Neural cell (in vitro differentiated cells): Measurements from ENCODE around the gene SPR. TPM values are rescaled to one million over a fixed set of nuclear protein-coding genes. Genes with fewer than 3 reads are reported as not detected.

ENCODE experiments used
- H2AFZ ChIP-seq: fragments of 200-600, 300-800 bp; sonication (generic), shearing (Covaris generic); 2 replicates; pipeline ENCODE4 v1.6.0; 2014; ENCODE audit warnings: low read depth, mild to moderate bottlenecking, antibody characterized with exemption, low read length, moderate library complexity
- H3F3A ChIP-seq: fragments of 200-600 bp; shearing (Covaris generic); 2 replicates; pipeline ENCODE4 v1.6.1; 2016; ENCODE audit warnings: mild to moderate bottlenecking, moderate library complexity, mixed read lengths, antibody characterized with exemption, low read length; ENCODE audit not compliant: insufficient read depth, poor library complexity, severe bottlenecking
- H3K27ac ChIP-seq: fragments of 200-600, 300-800 bp; sonication (generic), shearing (Covaris generic); 2 replicates; pipeline ENCODE4 v1.5.1; 2014; ENCODE audit warnings: mild to moderate bottlenecking, low read length, moderate library complexity
- H3K27me3 ChIP-seq: fragments of 300-800, 200-600 bp; sonication (generic), shearing (Covaris generic); 2 replicates; pipeline ENCODE4 v1.6.0; 2014; ENCODE audit warnings: mild to moderate bottlenecking, low read depth, low read length, moderate library complexity; ENCODE audit not compliant: insufficient read depth
- H3K36me3 ChIP-seq: fragments of 300-800, 200-600 bp; sonication (generic), shearing (Covaris generic); 2 replicates; pipeline ENCODE4 v1.5.1; 2014; ENCODE audit warnings: mild to moderate bottlenecking, antibody characterized with exemption, low read length, moderate library complexity; ENCODE audit not compliant: insufficient read depth
- H3K4me2 ChIP-seq: fragments of 300-800, 200-600 bp; sonication (generic), shearing (Covaris generic); 2 replicates; pipeline ENCODE4 v1.6.0; 2014; ENCODE audit warnings: mild to moderate bottlenecking, low read length
- H3K4me3 ChIP-seq: fragments of 300-800, 200-600 bp; sonication (generic), shearing (Covaris generic); 2 replicates; pipeline ENCODE4 v1.5.1; 2014; ENCODE audit warnings: mild to moderate bottlenecking, low read length, moderate library complexity
- H3K79me2 ChIP-seq: fragments of 200-600 bp; shearing (Covaris generic); replicated peaks from 2 replicates; pipeline ENCODE4 v1.6.0; 2014; ENCODE audit warnings: mild to moderate bottlenecking, low read length, moderate library complexity; ENCODE audit not compliant: insufficient read depth
- H3K9ac ChIP-seq: fragments of 300-800, 200-600 bp; sonication (generic), shearing (Covaris generic); 2 replicates; pipeline ENCODE4 v1.6.1; 2016; ENCODE audit warnings: mild to moderate bottlenecking, low read length, mixed read lengths
- H3K9me2 ChIP-seq: fragments of 200-600 bp; shearing (Covaris generic); 2 replicates; pipeline ENCODE4 v1.6.1; 2016; ENCODE audit warnings: mild to moderate bottlenecking, low read length, mixed read lengths; ENCODE audit not compliant: insufficient read depth
- H3K9me3 ChIP-seq: fragments of 200-600, 300-800 bp; sonication (generic), shearing (Covaris generic); 2 replicates; pipeline ENCODE4 v1.6.1; 2016; ENCODE audit warnings: mild to moderate bottlenecking, mixed run types, low read length, moderate library complexity, mixed read lengths
- H4K20me1 ChIP-seq: fragments of 200-600 bp; shearing (Covaris generic); 2 replicates; pipeline ENCODE4 v1.6.1; 2016; ENCODE audit warnings: mild to moderate bottlenecking, mixed run types; ENCODE audit not compliant: insufficient read depth
- EP300 ChIP-seq: fragments of 450-650 bp; conservative IDR thresholded peaks from 2 replicates; pipeline ENCODE4 v1.6.1; 2014; ENCODE audit warnings: antibody characterized with exemption, mild to moderate bottlenecking, moderate library complexity; ENCODE audit not compliant: poor library complexity, severe bottlenecking
- EZH2 ChIP-seq: fragments of 200-600, 300-800 bp; shearing (Covaris generic), sonication (generic); IDR thresholded peaks from 2 replicates; pipeline ENCODE4 v1.6.1; 2014; ENCODE audit warnings: antibody characterized with exemption, low read length, borderline replicate concordance, mild to moderate bottlenecking; ENCODE audit not compliant: insufficient read depth, poor library complexity, severe bottlenecking
- MXI1 ChIP-seq: fragments of 450-650 bp; conservative IDR thresholded peaks from 2 replicates; pipeline ENCODE4 v1.6.1; 2014; ENCODE audit warnings: antibody characterized with exemption, mild to moderate bottlenecking; ENCODE audit not compliant: poor library complexity, severe bottlenecking
- POLR2AphosphoS5 ChIP-seq: IDR thresholded peaks from 2 replicates; pipeline ENCODE4 v1.6.1; 2012
- RAD21 ChIP-seq: fragments of 450-650 bp; conservative IDR thresholded peaks from 2 replicates; pipeline ENCODE4 v1.6.1; 2014; ENCODE audit warnings: antibody characterized with exemption, mild to moderate bottlenecking, moderate library complexity
- SMC3 ChIP-seq: fragments of 450-650 bp; conservative IDR thresholded peaks from 2 replicates; pipeline ENCODE4 v1.6.1; 2014; ENCODE audit warnings: antibody characterized with exemption, mild to moderate bottlenecking, moderate library complexity; ENCODE audit not compliant: poor library complexity
- TAF1 ChIP-seq: IDR thresholded peaks from 2 replicates; pipeline ENCODE4 v1.6.1; 2012; ENCODE audit warnings: low read depth
- polyA plus RNA-seq: library from polyadenylated mRNA; depleted of rRNA; stranded (reverse); fragments of >200 nt; gene quantifications from 2 replicates; pipeline ENCODE4 v1.2.3, GENCODE V29; 2014
- TF ChIP-seq, protein P1 (sequence below): IDR thresholded peaks from 2 replicates; pipeline ENCODE4 v1.6.1; 2012; ENCODE audit warnings: borderline replicate concordance
- TF ChIP-seq, protein P2 (sequence below): fragments of 450-650 bp; IDR thresholded peaks from 2 replicates; pipeline ENCODE4 v1.5.1; 2014; ENCODE audit warnings: antibody characterized with exemption, mild to moderate bottlenecking, moderate library complexity; ENCODE audit not compliant: poor library complexity, severe bottlenecking

SPR gene
- polyA plus RNA-seq, 1 donor from 2014 or later, result 1.8 TPM

DNA sequence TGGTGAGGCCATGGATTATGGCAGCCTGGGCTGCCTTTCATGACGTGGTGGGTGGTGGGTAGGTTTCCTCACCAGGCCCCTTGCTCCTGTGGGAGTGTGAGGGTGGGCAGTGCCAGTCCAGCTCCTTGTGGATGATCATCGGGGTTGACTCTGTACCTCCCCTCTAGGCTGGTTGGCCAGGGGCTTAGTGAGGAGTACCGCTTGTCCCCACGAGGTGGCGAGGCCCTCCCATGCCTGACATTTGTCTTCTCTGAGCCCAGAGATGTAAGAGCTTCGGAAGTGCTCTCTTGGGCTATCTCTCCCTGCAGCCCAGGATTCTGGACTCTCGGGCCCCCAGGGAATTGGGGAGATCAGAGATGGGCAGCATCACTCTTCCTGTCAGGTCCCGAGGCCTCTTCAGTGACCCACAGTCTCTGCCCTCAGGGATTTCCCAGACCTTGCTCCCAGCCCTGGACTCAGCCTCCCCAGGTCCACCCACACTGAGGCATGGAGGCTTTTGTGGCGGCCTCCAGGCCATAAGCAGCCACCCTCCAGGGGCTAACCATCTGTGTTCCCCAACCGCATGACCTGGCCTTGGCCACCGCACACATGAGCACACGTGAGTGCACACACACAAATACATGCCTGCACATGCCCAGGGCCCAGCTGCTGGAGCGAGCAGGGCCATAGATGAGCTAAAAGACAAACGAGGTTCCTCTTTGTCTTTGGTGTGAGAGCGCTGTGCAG lies 6.5 kb downstream of the SPR start:
- TF ChIP-seq MXI1 (no peak), EP300 (no peak), POLR2AphosphoS5 (no peak), SMC3 (peak; percentile 82), TAF1 (no peak), EZH2 (no peak), RAD21 (peak; percentile 79)
- TF ChIP-seq, protein P1, sequence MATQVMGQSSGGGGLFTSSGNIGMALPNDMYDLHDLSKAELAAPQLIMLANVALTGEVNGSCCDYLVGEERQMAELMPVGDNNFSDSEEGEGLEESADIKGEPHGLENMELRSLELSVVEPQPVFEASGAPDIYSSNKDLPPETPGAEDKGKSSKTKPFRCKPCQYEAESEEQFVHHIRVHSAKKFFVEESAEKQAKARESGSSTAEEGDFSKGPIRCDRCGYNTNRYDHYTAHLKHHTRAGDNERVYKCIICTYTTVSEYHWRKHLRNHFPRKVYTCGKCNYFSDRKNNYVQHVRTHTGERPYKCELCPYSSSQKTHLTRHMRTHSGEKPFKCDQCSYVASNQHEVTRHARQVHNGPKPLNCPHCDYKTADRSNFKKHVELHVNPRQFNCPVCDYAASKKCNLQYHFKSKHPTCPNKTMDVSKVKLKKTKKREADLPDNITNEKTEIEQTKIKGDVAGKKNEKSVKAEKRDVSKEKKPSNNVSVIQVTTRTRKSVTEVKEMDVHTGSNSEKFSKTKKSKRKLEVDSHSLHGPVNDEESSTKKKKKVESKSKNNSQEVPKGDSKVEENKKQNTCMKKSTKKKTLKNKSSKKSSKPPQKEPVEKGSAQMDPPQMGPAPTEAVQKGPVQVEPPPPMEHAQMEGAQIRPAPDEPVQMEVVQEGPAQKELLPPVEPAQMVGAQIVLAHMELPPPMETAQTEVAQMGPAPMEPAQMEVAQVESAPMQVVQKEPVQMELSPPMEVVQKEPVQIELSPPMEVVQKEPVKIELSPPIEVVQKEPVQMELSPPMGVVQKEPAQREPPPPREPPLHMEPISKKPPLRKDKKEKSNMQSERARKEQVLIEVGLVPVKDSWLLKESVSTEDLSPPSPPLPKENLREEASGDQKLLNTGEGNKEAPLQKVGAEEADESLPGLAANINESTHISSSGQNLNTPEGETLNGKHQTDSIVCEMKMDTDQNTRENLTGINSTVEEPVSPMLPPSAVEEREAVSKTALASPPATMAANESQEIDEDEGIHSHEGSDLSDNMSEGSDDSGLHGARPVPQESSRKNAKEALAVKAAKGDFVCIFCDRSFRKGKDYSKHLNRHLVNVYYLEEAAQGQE, result no peak
- TF ChIP-seq, protein P2, sequence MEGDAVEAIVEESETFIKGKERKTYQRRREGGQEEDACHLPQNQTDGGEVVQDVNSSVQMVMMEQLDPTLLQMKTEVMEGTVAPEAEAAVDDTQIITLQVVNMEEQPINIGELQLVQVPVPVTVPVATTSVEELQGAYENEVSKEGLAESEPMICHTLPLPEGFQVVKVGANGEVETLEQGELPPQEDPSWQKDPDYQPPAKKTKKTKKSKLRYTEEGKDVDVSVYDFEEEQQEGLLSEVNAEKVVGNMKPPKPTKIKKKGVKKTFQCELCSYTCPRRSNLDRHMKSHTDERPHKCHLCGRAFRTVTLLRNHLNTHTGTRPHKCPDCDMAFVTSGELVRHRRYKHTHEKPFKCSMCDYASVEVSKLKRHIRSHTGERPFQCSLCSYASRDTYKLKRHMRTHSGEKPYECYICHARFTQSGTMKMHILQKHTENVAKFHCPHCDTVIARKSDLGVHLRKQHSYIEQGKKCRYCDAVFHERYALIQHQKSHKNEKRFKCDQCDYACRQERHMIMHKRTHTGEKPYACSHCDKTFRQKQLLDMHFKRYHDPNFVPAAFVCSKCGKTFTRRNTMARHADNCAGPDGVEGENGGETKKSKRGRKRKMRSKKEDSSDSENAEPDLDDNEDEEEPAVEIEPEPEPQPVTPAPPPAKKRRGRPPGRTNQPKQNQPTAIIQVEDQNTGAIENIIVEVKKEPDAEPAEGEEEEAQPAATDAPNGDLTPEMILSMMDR, result peak; percentile 80
- Histone ChIP-seq H3K27ac (no peak overlapping the region), H3K79me2 (no peaks in the 10 kb centered on the region), H3K36me3 (no peaks in the 10 kb centered on the region), H3K9me2 (no peaks in the 10 kb centered on the region), H4K20me1 (no peaks in the 10 kb centered on the region), H3K4me3 (no peak overlapping the region), H3K4me2 (no peak overlapping the region), H3K27me3 (no peaks in the 10 kb centered on the region), H3F3A (no peaks in the 10 kb centered on the region), H3K9ac (no peak overlapping the region), H3K9me3 (no peaks in the 10 kb centered on the region), H2AFZ (no peak overlapping the region)

DNA sequence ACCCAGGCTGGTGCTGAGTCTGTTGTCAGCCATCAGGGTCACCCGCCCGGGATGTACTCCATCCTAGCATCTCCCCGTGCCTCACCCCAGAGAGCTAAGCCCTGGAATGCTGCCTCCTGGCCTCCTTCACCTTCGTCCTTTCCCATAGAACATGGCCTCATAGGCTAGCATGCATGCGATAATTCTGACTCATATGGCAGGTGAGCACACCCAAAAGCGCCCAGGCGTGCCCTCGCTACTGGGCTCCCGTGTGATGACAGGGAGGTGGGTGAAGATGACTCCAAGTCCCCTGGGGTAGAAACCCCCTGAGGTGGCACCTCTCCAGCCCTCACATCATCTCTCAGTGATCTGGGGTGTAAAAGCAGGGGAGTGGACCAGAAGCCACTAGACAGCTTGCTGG lies 7.3 kb downstream of the SPR start:
- H3K79me2 ChIP-seq, result no peaks in the 10 kb centered on the region
- no peak overlapping the region for H3K4me2 ChIP-seq
- H3K36me3 ChIP-seq, result no peaks in the 10 kb centered on the region
- no peaks in the 10 kb centered on the region for H4K20me1 ChIP-seq
- TF ChIP-seq SMC3 (no peak), MXI1 (no peak), EZH2 (no peak), RAD21 (no peak), EP300 (no peak), POLR2AphosphoS5 (no peak), TAF1 (no peak)
- TF ChIP-seq, protein P2, result no peak
- TF ChIP-seq, protein P1, result no peak
- no peaks in the 10 kb centered on the region for H3K27me3 ChIP-seq
- H3K9me3 ChIP-seq, result no peaks in the 10 kb centered on the region
- no peak overlapping the region for H3K27ac ChIP-seq
- H3F3A ChIP-seq, result no peaks in the 10 kb centered on the region
- no peak overlapping the region for H3K4me3 ChIP-seq
- H3K9me2 ChIP-seq, result no peaks in the 10 kb centered on the region
- no peak overlapping the region for H3K9ac ChIP-seq
- no peak overlapping the region for H2AFZ ChIP-seq
